ENCODE results near the gene VAMP2. TPM values are rescaled to one million over a fixed set of nuclear protein-coding genes. Genes with fewer than 3 reads are reported as not detected.
A peak's percentile ranks its signal among the peaks of the same experiment; 100 is the strongest.

The VAMP2 gene
- total and polyA plus RNA-seq, 9 of the 15 experiments (the other 6 are each of a cell fraction or from before 2014, with no cell fraction given): 2.3 to 31.8 (median 6.0) TPM

DNA sequence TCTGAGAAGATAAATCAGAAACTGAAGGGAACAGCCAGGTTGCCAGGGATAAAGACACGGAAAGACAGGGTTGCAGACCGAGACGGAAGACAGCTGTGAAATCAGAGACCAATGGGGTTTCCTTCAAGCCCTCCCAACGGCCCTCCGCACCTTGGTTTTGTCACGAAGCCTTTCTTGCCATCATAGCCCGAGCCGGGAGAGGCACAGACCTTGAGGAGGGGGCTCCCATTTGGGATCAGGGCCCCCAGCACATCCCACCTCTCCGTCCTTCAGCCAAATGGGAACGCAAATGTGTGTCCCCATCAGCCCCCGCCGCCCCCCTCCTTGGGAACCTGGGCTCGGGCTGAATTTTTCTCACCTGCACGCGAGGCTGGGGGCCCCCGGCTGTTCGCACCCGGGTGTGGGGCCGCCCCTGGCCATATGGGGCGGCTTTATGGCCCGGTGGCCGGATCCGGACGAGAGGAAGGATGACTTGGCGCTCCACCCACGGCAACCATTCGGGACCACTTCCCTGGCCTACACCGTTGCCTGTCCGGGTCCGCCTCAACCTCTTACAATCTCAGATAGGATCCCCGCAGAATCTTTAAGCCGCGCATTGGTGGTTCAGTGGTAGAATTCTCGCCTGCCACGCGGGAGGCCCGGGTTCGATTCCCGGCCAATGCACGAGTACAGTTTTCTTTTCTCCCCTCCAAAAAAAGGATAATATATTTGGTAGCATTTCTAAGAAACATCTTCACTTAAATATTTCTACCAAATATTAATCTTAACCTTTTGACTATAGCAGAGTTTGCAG, 37.4 kb downstream of the VAMP2 start (continued):
- TF ChIP-seq, protein P1, sequence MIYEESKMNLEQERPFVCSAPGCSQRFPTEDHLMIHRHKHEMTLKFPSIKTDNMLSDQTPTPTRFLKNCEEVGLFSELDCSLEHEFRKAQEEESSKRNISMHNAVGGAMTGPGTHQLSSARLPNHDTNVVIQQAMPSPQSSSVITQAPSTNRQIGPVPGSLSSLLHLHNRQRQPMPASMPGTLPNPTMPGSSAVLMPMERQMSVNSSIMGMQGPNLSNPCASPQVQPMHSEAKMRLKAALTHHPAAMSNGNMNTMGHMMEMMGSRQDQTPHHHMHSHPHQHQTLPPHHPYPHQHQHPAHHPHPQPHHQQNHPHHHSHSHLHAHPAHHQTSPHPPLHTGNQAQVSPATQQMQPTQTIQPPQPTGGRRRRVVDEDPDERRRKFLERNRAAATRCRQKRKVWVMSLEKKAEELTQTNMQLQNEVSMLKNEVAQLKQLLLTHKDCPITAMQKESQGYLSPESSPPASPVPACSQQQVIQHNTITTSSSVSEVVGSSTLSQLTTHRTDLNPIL (CRISPR knock-in tag; IDR thresholded peaks at IDR 0.05): no peak
- peak; percentile 72 for TF ChIP-seq RBM22 (IDR thresholded peaks at IDR 0.05; ENCODE audit: low read depth, low read length, poor library complexity, severe bottlenecking)
- no peak for TF ChIP-seq ARID2 (IDR thresholded peaks at IDR 0.05)
- TF ChIP-seq ZNF217 (CRISPR knock-in tag; IDR thresholded peaks at IDR 0.05): no peak
- TF ChIP-seq, protein P2, sequence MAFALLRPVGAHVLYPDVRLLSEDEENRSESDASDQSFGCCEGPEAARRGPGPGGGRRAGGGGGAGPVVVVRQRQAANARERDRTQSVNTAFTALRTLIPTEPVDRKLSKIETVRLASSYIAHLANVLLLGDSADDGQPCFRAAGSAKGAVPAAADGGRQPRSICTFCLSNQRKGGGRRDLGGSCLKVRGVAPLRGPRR (CRISPR knock-in tag; IDR thresholded peaks at IDR 0.05): no peak
- TF ChIP-seq RBFOX2 (IDR thresholded peaks at IDR 0.05; ENCODE audit: low read depth, low read length): peak; percentile 57
